H1 (cell line): ENCODE results near the gene PLSCR3. TPM values are rescaled to one million over a fixed set of nuclear protein-coding genes. Genes with fewer than 3 reads are reported as not detected.

Experiments used
- CEBPB ChIP-seq: IDR thresholded peaks from 2 replicates; pipeline ENCODE4 v1.6.1; 2012; ENCODE audit warnings: low read depth, low read length
- FOSL1 ChIP-seq: IDR thresholded peaks from 2 replicates; pipeline ENCODE4 v1.6.1; 2011; ENCODE audit warnings: mild to moderate bottlenecking, low read depth, low read length, moderate library complexity; ENCODE audit not compliant: insufficient read depth
- PHF8 ChIP-seq: fragments of 200-600 bp; sonication (generic); conservative IDR thresholded peaks from 2 replicates; pipeline ENCODE4 v1.7.1; 2012; ENCODE audit warnings: low read depth, mild to moderate bottlenecking, inconsistent platforms, low read length, moderate library complexity
- RAD21 ChIP-seq, 2 experiments: IDR thresholded peaks in 1 of 2; conservative IDR thresholded peaks in 1 of 2; 2 replicates each; pipeline ENCODE4 v1.6.1; 2011; ENCODE audit warnings: low read depth in 2 of 2, low read length in 2 of 2, improper control_type of control experiment in 1 of 2, inconsistent platforms in 1 of 2, mild to moderate bottlenecking in 1 of 2, moderate library complexity in 1 of 2
- SAP30 ChIP-seq: fragments of 300-600 bp; sonication (generic); IDR thresholded peaks from 2 replicates; pipeline ENCODE4 v1.7.1; 2012; ENCODE audit warnings: low read length, moderate library complexity, mild to moderate bottlenecking, inconsistent platforms; ENCODE audit not compliant: insufficient read depth, insufficient replicate concordance
- SIN3A ChIP-seq, 2 experiments: IDR thresholded peaks in 1 of 2; conservative IDR thresholded peaks in 1 of 2; 2 replicates each; pipeline ENCODE4 v1.6.1; 2011 to 2012; ENCODE audit warnings: low read length in 2 of 2, improper control_type of control experiment in 1 of 2, low read depth in 1 of 2, mild to moderate bottlenecking in 1 of 2
- polyA plus RNA-seq, 7 experiments: library from polyadenylated mRNA; depleted of rRNA in 3 of 7; stranded (reverse) in 5 of 7; unstranded in 2 of 7; fragments of >200 nt in 5 of 7; fragments of 200-250 nt in 2 of 7; gene quantifications; 1 replicate in 5 of 7; 2 replicates in 1 of 7; 4 replicates in 1 of 7; pipeline versions ENCODE4 v1.2.1 to v1.2.3, GENCODE V29; 2011 to 2013; ENCODE audit warnings: missing spikeins in 2 of 7, mixed read lengths in 2 of 7
- total RNA-seq: library from RNA; stranded (reverse); fragmentation: NEBNext Ultra II Directional; extraction: Animal tissue kit (Norgen Biotek cat#: 25700); gene quantifications from 2 replicates; pipeline ENCODE4 v1.2.1, GENCODE V29; 2021
- TF ChIP-seq, protein P1 (sequence below), 3 experiments: IDR thresholded peaks; 1 replicate in 2 of 3; 2 replicates in 1 of 3; pipeline versions ENCODE4 v1.5.1 to v1.6.1; 2011; ENCODE audit warnings: low read length in 3 of 3, mild to moderate bottlenecking in 3 of 3, inconsistent platforms in 2 of 3, low read depth in 1 of 3, moderate library complexity in 1 of 3; ENCODE audit not compliant: insufficient read depth in 1 of 3; ENCODE audit errors: control extremely low read depth in 1 of 3

Gene PLSCR3
- total and polyA plus RNA-seq, 2 of the 8 experiments (the other 6 are each of a cell fraction or from before 2014, with no cell fraction given) = 36.1 to 38.7 TPM

DNA sequence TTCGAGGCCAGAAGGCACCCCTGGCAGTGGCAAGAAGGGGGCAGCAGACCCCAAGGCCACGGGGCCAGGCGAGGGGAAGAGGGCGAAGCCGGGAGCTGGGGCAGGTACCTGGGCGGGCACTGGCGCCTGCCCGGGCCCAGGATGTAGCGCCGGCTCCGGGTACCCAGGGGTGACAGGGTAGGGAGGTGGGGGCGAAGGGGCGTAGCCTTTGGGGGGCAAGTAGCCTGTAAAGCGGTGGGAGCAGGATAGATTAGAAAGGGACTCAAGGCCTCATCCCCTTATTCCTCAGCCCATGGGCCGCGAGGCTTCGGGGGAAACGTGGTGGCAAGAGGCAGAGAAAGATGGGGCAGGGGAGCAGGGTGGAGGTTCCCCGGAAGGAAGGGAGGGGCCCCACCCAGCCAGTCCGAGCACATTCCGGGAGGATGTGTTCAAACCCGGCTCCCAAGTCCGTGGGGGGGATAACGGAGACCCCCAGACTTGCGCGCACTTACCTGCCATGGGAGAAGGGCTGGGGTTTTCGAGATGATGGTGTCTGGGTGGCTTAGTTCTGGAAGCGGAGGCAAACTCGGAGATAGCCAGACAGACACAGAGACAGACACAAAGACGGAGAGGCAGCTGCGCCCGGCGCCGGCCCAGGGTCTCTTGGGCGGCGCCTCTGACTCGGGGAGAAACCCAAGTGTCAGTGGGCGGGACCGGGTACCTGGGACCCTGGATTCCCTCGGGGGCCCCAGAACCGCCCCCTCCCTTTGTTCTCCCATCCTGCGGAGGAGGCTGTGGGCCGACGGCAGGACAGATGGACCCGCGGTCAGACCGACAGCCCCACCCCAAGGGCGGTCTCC lies 493 bp downstream of the PLSCR3 start (continued):
- TF ChIP-seq, protein P1, sequence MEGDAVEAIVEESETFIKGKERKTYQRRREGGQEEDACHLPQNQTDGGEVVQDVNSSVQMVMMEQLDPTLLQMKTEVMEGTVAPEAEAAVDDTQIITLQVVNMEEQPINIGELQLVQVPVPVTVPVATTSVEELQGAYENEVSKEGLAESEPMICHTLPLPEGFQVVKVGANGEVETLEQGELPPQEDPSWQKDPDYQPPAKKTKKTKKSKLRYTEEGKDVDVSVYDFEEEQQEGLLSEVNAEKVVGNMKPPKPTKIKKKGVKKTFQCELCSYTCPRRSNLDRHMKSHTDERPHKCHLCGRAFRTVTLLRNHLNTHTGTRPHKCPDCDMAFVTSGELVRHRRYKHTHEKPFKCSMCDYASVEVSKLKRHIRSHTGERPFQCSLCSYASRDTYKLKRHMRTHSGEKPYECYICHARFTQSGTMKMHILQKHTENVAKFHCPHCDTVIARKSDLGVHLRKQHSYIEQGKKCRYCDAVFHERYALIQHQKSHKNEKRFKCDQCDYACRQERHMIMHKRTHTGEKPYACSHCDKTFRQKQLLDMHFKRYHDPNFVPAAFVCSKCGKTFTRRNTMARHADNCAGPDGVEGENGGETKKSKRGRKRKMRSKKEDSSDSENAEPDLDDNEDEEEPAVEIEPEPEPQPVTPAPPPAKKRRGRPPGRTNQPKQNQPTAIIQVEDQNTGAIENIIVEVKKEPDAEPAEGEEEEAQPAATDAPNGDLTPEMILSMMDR (IDR thresholded peaks at IDR 0.05; ENCODE audit: control extremely low read depth in 1 of 3, insufficient read depth in 1 of 3, low read depth in 1 of 3, low read length in 3 of 3) = peak; percentile 66 to 69 (median 68)
- no peak for TF ChIP-seq FOSL1
- no peak for TF ChIP-seq CEBPB
- TF ChIP-seq SIN3A (conservative IDR thresholded peaks at IDR 0.05 in 1 of 2, IDR thresholded peaks at IDR 0.05 in 1 of 2; ENCODE audit: low read depth in 1 of 2, low read length in 2 of 2) = peak; percentile 35 to 71; a peak in 2 of 4 replicates
- 0 out of 2 replicates have a peak, but pooled peaks have one; percentile 4 for TF ChIP-seq PHF8
- peak; percentile 69 for TF ChIP-seq SAP30
- peak; percentile 69 to 82 for TF ChIP-seq RAD21 (IDR thresholded peaks at IDR 0.05 in 1 of 2, conservative IDR thresholded peaks at IDR 0.05 in 1 of 2; ENCODE audit: low read depth in 2 of 2, low read length in 2 of 2)
